Kidney tubule cell (primary cell): ENCODE results near the gene HEXIM2.
"Not testable (repeated sequence)": the region's sequence is repeated elsewhere in the genome, so short reads cannot be mapped to it uniquely, and the experiment has no call there.

Experiments used
- DNase-seq: peaks from one replicate; pipeline ENCODE4 v3.0.0-alpha.2; 2018; ENCODE audit warnings: low spot score

HEXIM2 gene, protein sequence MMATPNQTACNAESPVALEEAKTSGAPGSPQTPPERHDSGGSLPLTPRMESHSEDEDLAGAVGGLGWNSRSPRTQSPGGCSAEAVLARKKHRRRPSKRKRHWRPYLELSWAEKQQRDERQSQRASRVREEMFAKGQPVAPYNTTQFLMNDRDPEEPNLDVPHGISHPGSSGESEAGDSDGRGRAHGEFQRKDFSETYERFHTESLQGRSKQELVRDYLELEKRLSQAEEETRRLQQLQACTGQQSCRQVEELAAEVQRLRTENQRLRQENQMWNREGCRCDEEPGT

DNA sequence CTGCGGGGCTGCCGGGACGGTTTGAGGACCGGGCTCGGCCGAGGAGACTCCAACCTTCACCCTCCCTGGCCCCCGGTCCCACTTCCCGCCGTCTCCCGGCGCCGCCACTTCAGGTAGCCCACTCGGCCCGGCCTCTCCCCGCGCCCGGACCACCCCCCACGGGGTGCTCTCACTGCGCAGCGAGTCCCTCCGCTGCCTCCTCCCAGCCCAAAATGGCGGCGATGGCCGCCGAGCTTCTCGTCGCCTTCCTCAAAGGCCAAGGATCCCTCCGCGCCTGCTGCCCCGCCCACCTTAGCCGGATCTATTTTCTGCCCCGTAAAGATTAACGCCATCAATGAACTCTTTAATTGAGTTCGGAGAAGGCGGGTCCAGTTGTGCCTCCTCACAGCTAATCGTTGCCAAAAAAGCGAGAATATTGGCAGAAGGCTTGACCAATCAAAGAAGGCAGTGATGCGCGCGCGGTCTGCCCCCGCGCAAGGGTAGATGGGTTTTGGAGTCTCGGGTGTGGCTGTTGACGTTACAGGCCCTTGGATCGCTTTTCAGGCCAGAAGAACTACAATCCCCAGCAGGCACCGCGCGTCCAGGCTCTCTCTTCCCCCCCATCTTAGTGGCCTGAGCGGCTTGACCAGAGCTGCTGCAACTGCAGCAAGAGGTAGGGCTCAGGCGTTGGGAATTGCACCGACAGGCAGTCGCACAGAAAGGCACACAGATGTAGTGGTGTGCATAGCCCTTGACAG, at the start of gene HEXIM2:
Gene HEXIM2 (plus strand): TSS at position 588 of the 737 bp plus-strand sequence. CDS start 919 bp downstream, outside the sequence.
- DNase-seq = peak; percentile 100

DNA sequence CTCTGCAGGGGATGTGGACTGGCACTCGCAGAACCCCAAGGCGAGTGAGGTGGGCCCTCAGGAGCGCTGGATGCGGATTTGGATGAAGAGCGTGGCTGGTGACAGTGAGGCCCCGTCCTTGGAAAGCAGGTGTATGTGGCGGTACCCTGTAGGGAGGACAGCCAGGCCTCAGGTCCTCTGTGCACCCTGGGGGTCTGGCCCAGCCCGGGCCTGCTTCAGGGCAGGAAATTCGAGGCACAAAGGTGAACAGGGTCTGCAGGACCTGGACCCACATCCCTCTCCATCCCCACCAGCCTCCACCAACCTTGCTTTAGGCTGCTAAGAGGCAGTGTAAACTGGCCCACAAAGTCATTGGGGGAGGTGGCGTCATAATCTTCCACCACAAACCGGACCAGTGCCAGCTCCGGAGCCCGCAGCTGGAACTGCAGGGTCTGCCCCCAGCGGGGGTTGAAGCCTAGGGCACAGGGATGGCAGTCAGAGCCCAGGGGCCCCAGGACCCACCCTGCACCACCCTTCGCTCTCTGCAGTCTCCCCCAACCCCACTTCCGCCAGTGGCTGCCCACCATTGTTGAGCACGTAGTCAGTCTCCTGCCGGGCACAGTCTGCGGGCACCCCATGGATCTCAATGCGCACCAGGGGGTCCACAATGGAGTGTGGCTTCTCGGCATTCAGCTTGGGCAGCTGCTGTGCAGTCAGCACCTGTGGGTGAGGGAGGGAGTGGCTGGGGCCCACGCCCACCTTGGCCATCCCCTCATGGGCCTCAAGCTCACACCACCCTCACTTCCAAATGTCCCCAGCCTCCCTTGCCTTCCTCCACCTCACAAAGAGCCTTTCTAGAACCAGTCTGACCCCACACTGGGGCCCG, 48.9 kb upstream of the HEXIM2 start:
- no peak for DNase-seq

DNA sequence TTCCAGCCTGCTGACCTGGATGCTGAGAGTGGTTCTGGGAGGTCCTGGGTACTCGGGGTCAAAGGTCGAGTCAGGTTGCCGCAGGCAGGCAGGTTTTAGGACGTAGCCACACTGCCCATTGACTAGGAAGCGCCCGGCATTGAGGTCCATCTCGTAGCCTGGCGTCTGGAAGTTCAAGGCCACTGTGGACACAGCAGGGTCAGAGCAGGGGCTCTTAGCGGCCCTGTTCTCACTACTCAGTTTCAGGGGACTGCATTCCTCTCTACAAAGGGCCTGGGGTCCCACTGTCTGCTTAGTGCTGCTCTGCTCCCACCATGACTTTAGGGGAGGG, 48.3 kb upstream of the HEXIM2 start:
- no peak for DNase-seq

DNA sequence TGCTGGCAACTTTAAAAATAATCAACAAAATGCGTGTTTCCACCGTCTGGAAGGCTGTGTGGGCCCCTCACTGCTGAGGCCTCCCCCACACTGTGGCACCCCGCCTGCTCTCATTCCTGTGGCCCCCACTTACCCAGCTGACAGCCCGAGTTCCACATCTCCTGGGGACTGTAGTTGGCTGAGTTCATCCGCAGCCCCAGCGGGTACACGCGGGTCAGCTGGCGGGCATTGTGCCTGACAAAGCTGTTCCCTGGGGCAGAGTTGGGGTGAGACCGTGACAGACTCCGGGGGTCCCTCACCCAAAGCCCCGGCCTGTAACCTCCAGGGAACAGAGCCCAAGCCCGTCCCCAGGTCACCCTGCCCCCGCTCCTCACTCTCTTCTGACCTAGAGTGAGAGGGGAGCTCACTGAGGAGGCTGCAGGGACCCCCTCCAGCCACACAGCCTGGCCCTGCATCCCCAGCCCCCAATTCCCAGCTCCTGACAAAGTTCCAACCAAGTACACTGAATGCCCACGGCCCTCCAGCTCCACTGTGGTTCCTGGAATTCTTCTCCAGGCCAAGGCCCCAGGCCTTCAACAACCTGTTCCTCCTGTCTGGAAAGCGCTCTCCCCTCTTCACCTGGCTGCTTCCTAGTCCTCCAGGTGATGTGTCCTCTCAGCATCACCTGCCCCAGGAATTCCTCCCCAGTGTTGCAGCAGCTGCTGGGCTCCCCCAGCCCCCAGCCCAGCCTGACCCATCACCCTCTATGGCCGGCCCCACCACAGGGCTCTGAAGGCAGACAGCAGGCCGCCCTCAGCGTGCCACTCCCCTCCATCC, 47.4 kb upstream of the HEXIM2 start:
- DNase-seq = no peak

DNA sequence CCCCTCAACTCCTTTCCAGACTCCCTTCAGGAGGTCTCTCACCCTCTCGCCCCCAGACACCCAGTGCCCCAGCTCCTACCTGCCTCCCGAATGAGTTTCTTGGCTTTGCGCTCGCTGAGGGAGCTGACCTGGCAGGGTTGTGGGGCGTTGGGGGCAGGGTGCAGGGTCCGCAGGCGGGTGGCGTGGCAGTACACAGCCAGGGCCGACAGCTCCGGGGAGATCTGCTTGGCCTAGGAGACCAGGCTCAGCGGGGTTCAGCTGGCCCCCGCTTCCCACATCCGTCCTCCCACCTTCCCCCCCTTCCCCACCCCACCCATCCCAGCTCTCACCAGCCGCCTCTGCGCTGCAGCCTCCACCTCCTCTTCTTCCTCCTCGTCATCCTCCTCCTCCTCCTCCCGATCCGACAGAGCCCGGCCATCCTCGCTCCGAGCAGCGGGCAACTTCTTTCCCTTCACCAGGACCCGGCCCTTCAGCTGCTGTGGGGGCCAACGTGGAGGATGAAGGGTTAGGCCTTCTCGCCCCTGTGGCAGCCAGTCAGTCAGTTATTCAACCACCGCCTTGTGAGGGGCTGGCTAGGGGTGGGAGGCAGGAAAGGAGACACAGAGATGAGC, 46.6 kb upstream of the HEXIM2 start:
- no peak for DNase-seq

DNA sequence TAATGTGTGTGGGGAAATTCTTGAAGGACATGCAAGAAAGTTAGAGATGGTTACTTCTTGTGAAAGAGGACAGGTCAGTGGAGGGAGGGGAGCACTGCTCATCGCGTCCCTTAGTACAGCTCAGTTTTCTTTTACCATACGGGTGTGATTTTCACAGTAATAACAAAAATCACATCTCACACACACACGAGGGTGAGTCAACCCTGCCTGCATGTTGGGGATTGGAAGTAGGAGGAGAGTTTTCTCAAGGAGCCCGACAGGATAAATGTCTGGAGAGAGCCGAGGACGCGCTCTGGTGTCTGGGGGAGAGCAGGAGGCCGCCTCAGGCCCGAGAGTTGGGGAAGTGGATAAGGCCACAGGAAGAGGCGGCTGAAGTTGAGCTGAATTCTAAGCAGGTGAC, 45.8 kb upstream of the HEXIM2 start:
- no peak for DNase-seq

DNA sequence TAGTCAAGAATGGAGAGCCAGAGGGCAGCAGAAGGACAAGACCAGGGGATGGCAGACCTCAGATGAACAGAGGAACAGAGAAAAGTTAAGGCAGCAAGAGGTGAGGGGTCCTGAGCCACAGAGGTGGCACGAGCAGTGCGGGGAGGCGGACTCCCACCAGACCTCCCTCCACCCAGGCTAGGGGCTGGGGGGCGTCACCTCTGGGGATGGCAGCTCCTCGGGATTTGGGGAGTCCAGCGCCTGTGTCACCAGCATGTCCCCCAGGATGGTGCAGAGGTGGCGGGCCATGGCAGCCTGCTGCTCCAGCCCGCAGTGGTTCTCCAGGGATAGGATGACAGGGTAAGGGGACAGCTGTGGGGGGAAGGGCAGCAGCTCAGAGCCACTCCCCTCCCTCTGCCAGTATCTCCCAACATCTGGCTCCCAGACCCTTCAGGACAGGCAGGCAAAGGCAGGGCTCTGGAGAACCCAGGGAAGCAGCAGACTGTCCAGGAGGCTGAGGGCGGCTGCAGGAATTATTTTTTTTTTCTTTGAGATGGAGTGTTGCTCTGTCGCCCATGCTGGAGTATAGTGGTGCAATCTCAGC, 45.1 kb upstream of the HEXIM2 start:
- DNase-seq = no peak

DNA sequence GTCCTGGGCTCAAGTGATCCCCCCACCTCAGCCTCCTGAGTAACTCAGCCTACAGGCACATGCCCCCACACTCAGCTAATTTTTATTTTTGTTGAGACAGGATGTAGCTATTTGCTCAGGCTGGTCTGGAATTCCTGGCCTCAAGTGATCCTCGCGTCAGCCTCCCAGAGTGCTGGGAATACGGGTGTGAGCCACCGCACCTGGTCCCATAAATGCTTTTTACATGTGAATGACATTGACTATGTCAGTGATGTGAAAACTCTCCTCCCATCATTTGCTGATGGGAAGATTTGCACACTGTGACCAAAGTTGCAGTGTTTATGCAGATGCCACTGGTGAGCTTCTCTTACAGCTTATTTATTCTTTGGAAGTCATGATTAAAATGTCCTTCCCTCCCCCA, 44.3 kb upstream of the HEXIM2 start:
- no peak for DNase-seq

DNA sequence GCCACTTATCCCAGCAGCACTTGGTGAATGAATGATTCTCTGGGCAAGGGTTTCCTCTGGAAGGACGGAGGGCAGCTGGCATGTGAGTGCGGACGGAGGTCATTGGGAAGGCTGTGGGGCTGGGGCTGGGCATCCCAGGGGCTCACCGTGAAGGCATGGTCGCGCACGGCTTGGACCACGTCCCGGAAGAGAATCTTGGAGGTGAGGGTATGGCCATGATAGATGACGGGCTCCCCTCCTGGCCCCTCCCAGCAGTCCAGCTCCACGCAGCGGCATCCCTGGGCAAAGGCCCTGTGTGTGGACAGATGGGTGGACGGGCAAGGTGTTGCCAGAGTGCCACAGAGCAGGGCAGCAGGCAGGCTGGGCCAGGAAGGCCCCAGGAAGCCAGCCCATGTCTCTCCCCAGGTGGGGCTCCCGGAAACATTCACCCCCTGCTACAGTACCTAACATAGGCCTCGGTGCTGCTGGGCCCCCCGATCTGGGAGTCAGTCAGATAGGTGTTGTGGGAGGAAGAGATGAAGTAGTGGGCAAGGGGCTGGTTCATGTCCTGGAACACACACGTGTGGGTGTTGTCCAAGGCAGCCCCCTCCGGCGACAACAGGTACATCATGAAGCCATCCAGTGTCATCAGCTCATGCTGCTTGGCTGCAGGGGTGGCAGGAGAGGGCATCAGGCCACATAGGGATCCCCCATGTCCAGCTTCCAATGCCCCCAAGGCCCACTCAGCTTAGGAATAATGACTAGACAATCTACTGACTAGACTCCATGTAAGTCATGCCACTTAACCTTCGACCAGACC, 43.6 kb upstream of the HEXIM2 start:
- DNase-seq = no peak

DNA sequence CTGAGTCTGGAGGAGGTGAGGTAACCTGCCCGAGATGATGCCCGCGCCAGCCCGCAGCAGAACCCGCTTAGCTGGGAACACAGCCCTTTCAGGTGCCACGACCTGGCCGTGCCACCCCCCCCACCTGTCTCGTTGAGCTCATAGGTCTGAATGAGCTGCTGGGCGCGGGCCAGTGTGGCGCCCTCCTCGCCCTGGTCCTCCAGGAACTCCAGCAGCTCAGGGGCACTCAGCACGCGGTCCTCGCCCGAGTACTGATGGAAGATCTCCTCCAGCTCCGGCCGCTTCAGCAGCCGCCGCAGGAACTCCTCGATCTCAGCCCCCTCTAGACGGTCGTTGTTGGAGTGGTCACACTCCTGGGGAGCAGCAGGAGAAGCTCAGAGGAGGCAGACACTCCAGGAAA, 43.0 kb upstream of the HEXIM2 start:
- DNase-seq = no peak

DNA sequence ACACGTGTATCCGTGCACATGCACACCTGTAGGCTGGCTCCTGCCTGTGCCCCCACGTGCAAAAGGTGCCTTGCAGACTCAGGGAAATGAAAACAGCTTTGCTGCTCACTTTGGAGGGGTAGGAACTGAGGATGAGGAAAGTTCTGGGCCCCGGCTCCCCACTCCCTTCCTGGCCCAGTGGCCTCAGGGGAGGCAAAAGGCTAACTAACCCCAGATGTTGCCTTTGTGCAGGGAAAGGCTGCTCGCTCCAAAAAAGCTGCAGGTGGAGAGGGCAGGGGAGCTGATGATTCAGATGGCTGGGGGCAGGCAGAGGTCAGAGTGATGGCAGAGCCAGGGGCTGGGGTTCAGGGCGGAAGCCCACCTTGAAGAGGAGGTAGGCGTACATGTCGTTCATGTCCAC, 41.7 kb upstream of the HEXIM2 start:
- no peak for DNase-seq

DNA sequence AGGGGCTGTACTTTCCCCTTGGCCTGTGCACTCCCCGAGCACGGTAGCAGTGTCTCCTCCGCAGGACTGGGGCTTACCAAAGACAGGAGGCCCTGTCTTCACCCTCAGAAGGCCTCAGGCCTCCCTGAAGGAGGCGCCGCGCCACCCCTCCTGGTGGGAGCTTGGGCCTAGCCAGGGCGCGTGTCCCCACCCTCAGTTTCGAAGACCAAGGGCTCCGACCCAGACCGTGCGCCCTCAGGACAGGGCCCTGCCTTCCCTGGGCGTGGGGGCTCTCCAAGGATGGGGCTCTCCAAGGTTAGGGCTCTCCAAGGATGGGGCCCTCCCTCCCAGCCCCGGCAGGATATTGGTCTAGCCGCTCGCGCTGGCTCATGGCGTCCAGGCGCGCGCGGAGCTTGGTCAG, 41.1 kb upstream of the HEXIM2 start:
- DNase-seq = no peak

DNA sequence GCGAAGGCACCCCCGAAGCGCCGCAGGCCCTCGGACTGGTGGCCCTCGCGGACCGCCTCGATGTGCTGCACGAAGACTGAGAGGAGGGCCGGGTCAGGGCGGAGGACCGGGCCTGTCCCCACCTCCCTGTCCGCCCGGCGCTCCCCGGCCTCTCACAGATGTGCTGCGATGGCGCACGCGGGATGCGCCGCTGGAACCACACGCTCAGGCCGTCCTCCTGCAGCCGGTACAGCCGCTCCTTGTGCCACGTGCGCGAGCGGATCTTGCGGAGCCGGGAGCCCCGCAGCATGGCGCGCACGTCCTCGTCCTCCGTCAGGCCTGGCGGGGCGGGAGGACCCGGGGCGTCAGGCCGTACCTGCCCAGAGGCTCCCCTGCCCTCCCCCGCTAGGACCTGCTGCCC, 40.6 kb upstream of the HEXIM2 start:
- no peak for DNase-seq

DNA sequence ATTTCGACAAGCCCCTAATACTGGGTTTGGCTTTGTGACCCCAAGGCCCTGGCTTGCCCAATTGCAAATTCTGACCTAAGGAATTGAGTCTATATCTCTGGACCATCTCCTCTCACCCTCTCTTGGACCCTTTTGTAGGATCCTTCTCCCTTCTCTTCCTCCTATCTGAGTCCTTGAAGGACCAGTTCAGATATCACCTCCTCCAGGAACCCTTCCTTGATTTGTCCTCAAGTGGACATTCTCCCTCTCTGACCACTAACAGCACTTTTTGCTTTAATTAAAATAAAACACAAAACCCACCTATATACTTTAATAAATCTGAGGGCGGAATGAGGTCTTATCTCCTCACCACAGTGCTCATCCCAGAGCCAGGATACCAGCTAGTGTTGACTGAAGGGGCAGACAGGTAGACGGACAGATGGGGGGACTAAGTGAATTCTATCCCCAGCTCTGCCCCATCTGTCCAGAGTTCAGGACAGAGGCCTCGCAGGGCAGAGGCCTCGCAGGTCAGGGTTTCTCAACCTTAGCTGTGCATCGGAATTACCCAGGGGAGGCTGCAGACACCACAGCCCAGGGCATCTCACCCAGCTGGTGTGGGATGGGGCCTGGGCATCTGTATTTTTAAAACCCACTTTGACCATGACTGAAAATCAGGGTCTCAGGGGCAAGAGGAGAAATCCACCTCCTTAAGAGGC, 38.5 kb upstream of the HEXIM2 start:
- no peak for DNase-seq

DNA sequence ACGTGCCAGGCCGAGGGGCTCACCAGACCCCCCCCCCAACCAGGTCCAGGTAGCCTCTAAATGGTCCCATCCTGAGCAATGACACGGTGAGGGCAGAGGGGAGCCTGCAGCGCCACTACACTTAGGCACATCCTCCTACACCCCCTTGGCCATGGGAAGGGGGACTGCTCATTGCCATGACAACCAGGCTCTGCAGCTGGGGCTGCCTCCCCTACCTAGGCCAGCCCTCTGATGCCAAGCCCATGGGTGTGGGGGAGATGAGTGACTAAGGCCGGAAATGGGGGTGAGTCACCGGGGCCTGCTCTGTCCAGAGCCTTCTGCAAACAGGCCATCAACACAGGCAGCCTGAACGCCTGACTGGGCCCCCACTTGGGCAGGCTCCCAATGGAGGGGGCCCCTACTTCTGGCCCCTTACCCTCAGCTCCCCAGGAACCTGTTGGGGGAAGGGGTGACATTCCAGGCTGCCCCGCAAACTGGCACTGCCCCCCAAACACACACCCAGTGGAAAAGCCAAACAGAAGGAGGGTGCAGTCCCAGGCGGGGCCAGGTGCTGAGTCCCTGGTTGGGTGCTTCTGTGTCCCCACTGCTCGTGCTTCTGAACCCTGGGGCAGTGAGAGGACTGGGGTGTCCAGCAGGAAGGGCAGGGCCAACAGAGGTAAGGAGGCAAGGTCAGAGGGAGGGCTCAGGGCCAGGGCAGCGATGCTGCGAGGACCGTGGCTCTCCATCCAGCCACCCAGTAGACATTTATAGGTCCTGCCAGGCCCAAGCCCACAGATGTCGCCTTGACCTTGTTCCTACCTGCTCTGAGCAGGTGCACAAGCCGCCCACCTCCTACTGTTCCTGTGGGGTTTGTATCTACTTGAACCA, 37.5 kb upstream of the HEXIM2 start:
- DNase-seq = peak; percentile 90

DNA sequence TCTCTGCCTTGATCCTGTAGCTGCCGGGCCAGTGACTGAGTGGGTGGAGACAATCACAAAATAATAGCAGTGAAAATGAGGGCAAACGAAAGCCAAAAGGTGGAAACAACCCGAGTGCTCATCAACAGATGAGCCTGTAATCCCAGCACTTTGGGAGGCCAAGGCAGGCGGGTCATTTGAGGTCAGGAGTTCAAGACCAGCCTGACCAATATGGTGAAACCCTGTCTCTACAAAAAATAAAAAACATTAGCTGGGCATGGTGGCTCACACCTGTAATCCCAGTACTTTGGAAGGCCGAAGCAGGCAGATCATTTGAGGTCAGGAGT, 36.9 kb upstream of the HEXIM2 start:
- DNase-seq = not testable (repeated sequence)

DNA sequence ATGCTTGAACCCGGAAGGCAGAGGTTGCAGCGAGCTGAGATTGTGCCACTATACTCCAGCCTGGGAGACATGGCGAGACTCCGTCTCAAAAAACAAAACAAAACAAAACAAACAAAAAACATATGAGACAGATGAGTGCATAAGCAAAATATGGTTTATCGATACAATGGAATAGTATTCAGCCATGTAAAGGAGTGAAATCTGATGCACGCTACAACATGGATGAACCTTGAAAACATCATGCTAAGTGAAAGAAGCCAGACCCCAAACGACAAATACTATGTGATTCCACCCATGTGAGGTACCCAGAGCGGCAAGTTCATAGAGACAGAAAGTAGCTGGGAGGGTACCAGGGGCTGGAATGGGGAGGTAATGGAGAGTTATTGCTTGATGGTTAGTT, 36.2 kb upstream of the HEXIM2 start:
- no peak for DNase-seq

DNA sequence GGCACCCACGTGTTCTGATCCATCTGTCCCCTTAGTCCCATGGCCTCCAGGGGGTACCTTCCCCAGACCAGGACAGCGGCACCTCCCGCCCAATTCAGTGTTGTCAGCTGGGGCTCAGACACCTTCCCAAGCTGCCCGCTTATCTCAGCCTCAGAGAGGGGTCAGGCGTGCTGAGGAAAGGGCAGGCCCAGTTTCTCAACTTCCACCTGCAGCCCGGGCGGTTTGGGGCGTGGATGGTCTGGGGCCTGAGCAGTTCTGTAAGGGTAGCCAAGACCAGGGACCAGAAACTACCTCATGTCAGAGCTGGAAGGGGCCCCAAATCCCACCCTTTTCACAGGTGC, 34.5 kb upstream of the HEXIM2 start:
- DNase-seq = no peak
